Measurements from ENCODE around the gene LYST.
"Not testable (repeated sequence)": the region's sequence is repeated elsewhere in the genome, so short reads cannot be mapped to it uniquely, and the experiment has no call there.

Gene LYST

DNA sequence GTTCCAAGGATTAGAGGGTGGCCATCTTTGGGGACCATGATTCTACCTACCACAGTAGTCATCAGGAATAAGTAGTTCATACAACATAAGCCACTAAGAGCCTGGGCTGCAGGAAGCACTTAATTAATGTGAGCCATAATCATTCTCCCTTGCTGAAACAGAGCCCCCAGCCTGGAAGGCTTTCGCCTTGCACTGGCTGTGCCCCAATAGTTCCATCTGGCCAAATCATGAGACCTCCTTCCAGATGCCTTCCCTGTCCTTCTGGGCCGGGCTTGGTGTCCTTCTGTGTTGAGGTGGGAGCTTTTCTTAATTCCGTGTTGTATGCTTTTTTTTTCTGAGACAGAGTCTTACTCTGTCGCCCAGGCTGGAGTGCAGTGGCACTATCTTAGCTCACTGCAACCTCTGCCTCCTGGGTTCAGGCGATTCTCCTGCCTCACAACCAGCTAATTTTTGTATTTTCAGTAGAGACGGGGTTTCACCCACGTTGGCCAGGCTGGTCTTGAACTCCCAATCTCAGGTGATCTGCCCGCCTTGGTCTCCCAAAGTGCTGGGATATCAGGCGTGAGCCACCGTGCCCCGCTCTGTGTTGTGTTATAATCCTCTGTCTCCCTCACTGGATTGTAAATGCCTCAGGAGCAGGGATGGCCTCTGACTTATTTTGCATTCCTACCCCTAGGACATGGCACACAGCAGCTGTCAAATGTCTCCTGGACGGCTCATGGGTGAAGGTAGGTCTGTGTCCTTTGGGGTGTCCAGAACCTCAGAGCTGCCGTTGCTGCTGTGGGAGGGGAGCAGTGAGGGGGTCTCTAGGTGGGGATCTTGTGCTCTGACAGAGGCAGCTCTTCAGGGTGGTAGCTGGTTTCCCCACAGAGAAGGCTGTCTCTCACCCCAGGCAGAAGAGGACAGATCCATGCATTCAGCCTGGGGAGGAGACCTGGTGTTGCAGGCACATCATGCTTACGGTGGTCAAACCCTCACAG lies 227.2 kb downstream of the LYST start:
- DNase-seq (ENCODE audit: low spot score), result no peak
- no peak for TF ChIP-seq CTCF (IDR thresholded peaks at IDR 0.05; ENCODE audit: extremely low read depth, insufficient read depth, missing control alignments)
- in situ Hi-C loops (cut with MboI; ENCODE audit: low pct_unique_long_range_greater_than_20kb, low sequenced_read_pairs, unreplicated experiment), result no loop called here

- in situ Hi-C loops (cut with MboI; ENCODE audit: low pct_unique_long_range_greater_than_20kb, low sequenced_read_pairs, unreplicated experiment); DNase-seq (ENCODE audit: low spot score): not testable (repeated sequence)
These were observed 228.1 kb downstream of the LYST start for GRCh38 chr1:235638612-235639011.

- no peak for DNase-seq (ENCODE audit: low spot score)
- in situ Hi-C loops (cut with MboI; ENCODE audit: low pct_unique_long_range_greater_than_20kb, low sequenced_read_pairs, unreplicated experiment), result no loop called here
- TF ChIP-seq CTCF (IDR thresholded peaks at IDR 0.05; ENCODE audit: extremely low read depth, insufficient read depth, missing control alignments), result no peak
These were observed 228.8 kb downstream of the LYST start for GRCh38 chr1:235637756-235638534.

DNA sequence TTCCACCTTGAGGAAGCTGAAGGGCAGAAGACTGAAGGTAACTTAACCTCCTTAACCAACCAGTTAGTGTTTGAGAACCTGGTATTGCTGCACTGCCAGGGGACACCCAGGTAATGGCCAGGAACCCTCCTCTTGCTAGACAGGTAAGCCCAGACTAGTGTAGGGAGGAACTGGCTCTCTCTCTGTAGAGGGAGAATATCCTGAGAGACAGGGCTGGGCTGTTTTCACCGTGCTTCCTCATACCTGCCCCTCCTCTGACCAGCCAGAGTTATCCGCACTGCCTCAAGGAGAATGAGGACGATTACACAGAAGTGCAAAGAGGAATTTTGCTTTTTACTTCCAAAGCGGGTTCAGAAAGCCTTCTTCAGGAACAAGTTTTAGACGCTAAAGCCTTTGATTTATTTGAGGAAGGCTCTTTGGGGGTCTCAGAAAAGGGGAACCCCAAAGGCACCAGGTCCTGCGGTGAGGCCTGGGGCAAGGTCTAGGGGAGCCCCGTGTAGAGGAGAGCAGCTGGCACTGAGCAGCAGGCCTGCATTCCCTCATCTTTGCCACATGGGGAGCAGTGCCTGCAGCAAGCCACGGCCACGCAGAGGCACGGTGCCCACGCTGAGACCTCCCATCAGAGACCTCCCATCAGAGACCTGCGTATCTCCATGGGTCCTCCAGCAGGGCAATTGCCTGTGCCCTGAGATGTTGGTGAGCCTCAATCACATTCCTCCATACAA lies 230.6 kb downstream of the LYST start:
- in situ Hi-C loops (cut with MboI; ENCODE audit: low pct_unique_long_range_greater_than_20kb, low sequenced_read_pairs, unreplicated experiment), result no loop called here
- no peak for TF ChIP-seq CTCF (IDR thresholded peaks at IDR 0.05; ENCODE audit: extremely low read depth, insufficient read depth, missing control alignments)
- no peak for DNase-seq (ENCODE audit: low spot score)

- in situ Hi-C loops (cut with MboI; ENCODE audit: low pct_unique_long_range_greater_than_20kb, low sequenced_read_pairs, unreplicated experiment), result no loop called here
- TF ChIP-seq CTCF (IDR thresholded peaks at IDR 0.05; ENCODE audit: extremely low read depth, insufficient read depth, missing control alignments), result no peak
- peak; percentile 57 for DNase-seq (ENCODE audit: low spot score)
These were observed 234.0 kb downstream of the LYST start for GRCh38 chr1:235632506-235633401.

- TF ChIP-seq CTCF (IDR thresholded peaks at IDR 0.05; ENCODE audit: extremely low read depth, insufficient read depth, missing control alignments), result no peak
- DNase-seq (ENCODE audit: low spot score), result no peak
- in situ Hi-C loops (cut with MboI; ENCODE audit: low pct_unique_long_range_greater_than_20kb, low sequenced_read_pairs, unreplicated experiment), result no loop called here
These were observed 234.9 kb downstream of the LYST start for GRCh38 chr1:235631816-235632215.
